H1 (cell line): ENCODE measurements around the gene GABRA4. TPM values are rescaled to one million over a fixed set of nuclear protein-coding genes. Genes with fewer than 3 reads are reported as not detected.

ENCODE experiments used
- CTCF ChIA-PET: fragments of 300-600 bp; sonication (Branson Sonifier 250); formaldehyde crosslinking; loops from one replicate; lab custom pipeline; 2021; ENCODE audit not compliant: partially characterized antibody; lab: Charles Lee
- POLR2A ChIA-PET: fragments of 300-600 bp; sonication (Branson Sonifier 250); formaldehyde crosslinking; loops from one replicate; lab custom pipeline; 2021; ENCODE audit warnings: inconsistent platforms; ENCODE audit not compliant: partially characterized antibody; lab: Charles Lee
- DNase-seq, 2 experiments: peaks; one replicate each; pipeline versions ENCODE4 v3.0.0 to v3.0.0-alpha.2; 2010 to 2022; ENCODE audit warnings: low spot score in 2 of 2, low read depth in 1 of 2, mixed read lengths in 1 of 2
- FAIRE-seq: peaks from 2 replicates; lab custom pipeline; 2011; peaks lifted over from hg19 to GRCh38; lab: Jason Lieb, UNC
- H2AFZ ChIP-seq: 2 replicates; pipeline ENCODE4 v1.8.1; 2012; ENCODE audit warnings: low read length, inconsistent platforms
- H2AK5ac ChIP-seq: 2 replicates; pipeline ENCODE4 v1.6.1; 2013; ENCODE audit warnings: low read depth, low read length
- H2BK120ac ChIP-seq: replicated peaks from 2 replicates; pipeline ENCODE3; 2013; ENCODE audit warnings: low read depth, low read length, inconsistent platforms
- H2BK12ac ChIP-seq: 2 replicates; pipeline ENCODE4 v1.6.1; 2013; ENCODE audit warnings: low read depth, low read length
- H2BK15ac ChIP-seq: 2 replicates; pipeline ENCODE4 v1.6.1; 2013; ENCODE audit warnings: low read length
- H2BK20ac ChIP-seq: 2 replicates; pipeline ENCODE4 v1.6.1; 2013; ENCODE audit warnings: low read length
- H2BK5ac ChIP-seq: 2 replicates; pipeline ENCODE4 v1.6.1; 2013; ENCODE audit warnings: low read depth, low read length
- H3K14ac ChIP-seq: 2 replicates; pipeline ENCODE4 v1.6.1; 2013; ENCODE audit warnings: inconsistent platforms; ENCODE audit not compliant: insufficient read length
- H3K18ac ChIP-seq: 2 replicates; pipeline ENCODE4 v1.6.1; 2013; ENCODE audit warnings: low read length; ENCODE audit errors: extremely low read depth
- H3K23ac ChIP-seq: 2 replicates; pipeline ENCODE4 v1.6.1; 2013; ENCODE audit warnings: inconsistent platforms; ENCODE audit not compliant: insufficient read length
- H3K23me2 ChIP-seq: 2 replicates; pipeline ENCODE4 v1.6.1; 2013; ENCODE audit warnings: low read depth, low read length
- H3K27ac ChIP-seq: 2 replicates; pipeline ENCODE4 v1.6.1; 2011; ENCODE audit warnings: low read depth, low read length, inconsistent platforms
- H3K27me3 ChIP-seq, 4 experiments: replicated peaks in 1 of 4; 1 replicate in 1 of 4; 2 replicates in 3 of 4; pipeline versions ENCODE4 v1.6.1 to v1.8.1; 2011 to 2013; ENCODE audit warnings: low read length in 3 of 4, mild to moderate bottlenecking in 3 of 4, inconsistent platforms in 2 of 4, mixed read lengths in 2 of 4, moderate library complexity in 1 of 4; ENCODE audit not compliant: control insufficient read depth in 3 of 4, insufficient read depth in 3 of 4; ENCODE audit errors: extremely low read depth in 1 of 4
- H3K36me3 ChIP-seq, 4 experiments: 2 replicates each; pipeline versions ENCODE4 v1.6.1 to v1.8.1; 2011 to 2013; ENCODE audit warnings: mild to moderate bottlenecking in 4 of 4, low read length in 3 of 4, moderate library complexity in 2 of 4, control low read depth in 1 of 4, inconsistent platforms in 1 of 4; ENCODE audit not compliant: insufficient read depth in 4 of 4, control insufficient read depth in 2 of 4
- H3K4ac ChIP-seq: replicated peaks from 2 replicates; pipeline ENCODE3; 2013; ENCODE audit warnings: low read length, low read depth, mixed read lengths, inconsistent platforms; ENCODE audit not compliant: insufficient read length
- H3K4me1 ChIP-seq, 4 experiments: replicated peaks in 1 of 4; 1 replicate in 1 of 4; 2 replicates in 3 of 4; pipeline versions ENCODE4 v1.6.1 to v1.8.1; 2011 to 2013; ENCODE audit warnings: low read length in 3 of 4, inconsistent platforms in 2 of 4, mixed read lengths in 1 of 4; ENCODE audit not compliant: insufficient read depth in 4 of 4, control insufficient read depth in 3 of 4
- H3K4me2 ChIP-seq, 2 experiments: 2 replicates each; pipeline versions ENCODE4 v1.6.1 to v1.8.1; 2011 to 2013; ENCODE audit warnings: low read depth in 2 of 2, low read length in 2 of 2, control low read depth in 1 of 2, inconsistent platforms in 1 of 2, mild to moderate bottlenecking in 1 of 2; ENCODE audit not compliant: insufficient read depth in 1 of 2
- H3K4me3 ChIP-seq, 4 experiments: fragments of 200-600, 300-600 bp in 1 of 4; sonication (generic), shearing (Covaris generic), sonication (Bioruptor Twin) in 1 of 4; 2 replicates each; pipeline versions ENCODE4 v1.5.1 to v1.8.1; 2011 to 2016; ENCODE audit warnings: low read length in 4 of 4, low read depth in 3 of 4, control low read depth in 2 of 4, inconsistent platforms in 2 of 4, mild to moderate bottlenecking in 2 of 4, mixed read lengths in 1 of 4, moderate library complexity in 1 of 4; ENCODE audit not compliant: insufficient read depth in 2 of 4; ENCODE audit errors: extremely low read depth in 1 of 4
- H3K56ac ChIP-seq: replicated peaks from 2 replicates; pipeline ENCODE3; 2013; ENCODE audit warnings: low read depth, mild to moderate bottlenecking, mixed read lengths, low read length, inconsistent platforms; ENCODE audit not compliant: insufficient read length
- H3K79me1 ChIP-seq: 2 replicates; pipeline ENCODE4 v1.6.1; 2013; ENCODE audit warnings: low read depth, low read length, control low read depth
- H3K79me2 ChIP-seq, 2 experiments: 2 replicates each; pipeline versions ENCODE4 v1.6.1 to v1.8.1; 2012 to 2013; ENCODE audit warnings: low read length in 2 of 2, mild to moderate bottlenecking in 2 of 2, inconsistent platforms in 1 of 2; ENCODE audit not compliant: insufficient read depth in 2 of 2, control insufficient read depth in 1 of 2
- H3K9ac ChIP-seq, 4 experiments: replicated peaks in 1 of 4; 1 replicate in 1 of 4; 2 replicates in 3 of 4; pipeline versions ENCODE4 v1.6.1 to v1.8.1; 2011 to 2013; ENCODE audit warnings: low read depth in 3 of 4, low read length in 3 of 4, control low read depth in 2 of 4, mild to moderate bottlenecking in 2 of 4, moderate library complexity in 2 of 4, inconsistent platforms in 1 of 4; ENCODE audit errors: extremely low read depth in 1 of 4
- H3K9me3 ChIP-seq, 2 experiments: 2 replicates each; pipeline versions ENCODE4 v1.6.1 to v1.8.1; 2012 to 2013; ENCODE audit warnings: mild to moderate bottlenecking in 2 of 2, moderate library complexity in 2 of 2, control low read depth in 1 of 2, inconsistent platforms in 1 of 2, low read depth in 1 of 2, low read length in 1 of 2, mixed read lengths in 1 of 2; ENCODE audit not compliant: insufficient read depth in 2 of 2
- H4K20me1 ChIP-seq, 2 experiments: replicated peaks in 1 of 2; 2 replicates each; pipeline versions ENCODE3 to v1.8.1; 2011 to 2013; ENCODE audit warnings: inconsistent platforms in 2 of 2, low read length in 2 of 2, mild to moderate bottlenecking in 1 of 2; ENCODE audit not compliant: insufficient read depth in 2 of 2, control insufficient read depth in 1 of 2
- H4K5ac ChIP-seq: 2 replicates; pipeline ENCODE4 v1.6.1; 2013; ENCODE audit warnings: low read length, low read depth, mixed read lengths, inconsistent platforms; ENCODE audit not compliant: insufficient read length
- H4K8ac ChIP-seq: 2 replicates; pipeline ENCODE4 v1.8.0; 2013; ENCODE audit warnings: mild to moderate bottlenecking, moderate library complexity, low read length, inconsistent platforms; ENCODE audit not compliant: insufficient read depth; ENCODE audit errors: extremely low read depth
- H4K91ac ChIP-seq: replicated peaks from 2 replicates; pipeline ENCODE3; 2013; ENCODE audit warnings: low read length, mixed read lengths, inconsistent platforms; ENCODE audit not compliant: insufficient read length
- CBX8 ChIP-seq: fragments of 300-800, 300-1000 bp; sonication (generic); IDR thresholded peaks from 2 replicates; pipeline ENCODE4 v1.7.1; 2016; ENCODE audit warnings: low read depth, low read length, borderline replicate concordance
- EP300 ChIP-seq, 2 experiments: IDR thresholded peaks; 1 replicate in 1 of 2; 2 replicates in 1 of 2; pipeline ENCODE4 v1.6.1; 2011 to 2012; ENCODE audit warnings: low read depth in 2 of 2, low read length in 2 of 2, mild to moderate bottlenecking in 2 of 2, borderline replicate concordance in 1 of 2, inconsistent platforms in 1 of 2, moderate library complexity in 1 of 2
- SIRT6 ChIP-seq: IDR thresholded peaks from one replicate; pipeline ENCODE4 v1.7.1; 2012; ENCODE audit warnings: low read length, inconsistent platforms
- TEAD4 ChIP-seq: IDR thresholded peaks from 2 replicates; pipeline ENCODE4 v1.6.1; 2012; ENCODE audit warnings: low read depth, low read length, inconsistent platforms, mixed read lengths
- WGBS, 2 experiments: shearing (Covaris generic) in 1 of 2; methylation state at CpG; one replicate each; pipeline versions ENCODE4 v1.1.6 to v1.1.7; 2013 to 2015; ENCODE audit warnings: low lambda C conversion rate in 2 of 2, mixed read lengths in 2 of 2, inconsistent platforms in 1 of 2, low coverage in 1 of 2, missing lambda C conversion rate in 1 of 2; ENCODE audit not compliant: insufficient replicate concordance in 2 of 2, insufficient coverage in 1 of 2, insufficient read length in 1 of 2; ENCODE audit errors: extremely low coverage in 1 of 2, missing lambda C conversion rate in 1 of 2; 5-methylcytosine and 5-hydroxymethylcytosine counted together
- polyA plus RNA-seq, 7 experiments: library from polyadenylated mRNA; depleted of rRNA in 3 of 7; stranded (reverse) in 5 of 7; unstranded in 2 of 7; fragments of >200 nt in 5 of 7; fragments of 200-250 nt in 2 of 7; gene quantifications; 1 replicate in 5 of 7; 2 replicates in 1 of 7; 4 replicates in 1 of 7; pipeline versions ENCODE4 v1.2.1 to v1.2.3, GENCODE V29; 2011 to 2013; ENCODE audit warnings: missing spikeins in 2 of 7, mixed read lengths in 2 of 7
- total RNA-seq: library from RNA; stranded (reverse); fragmentation: NEBNext Ultra II Directional; extraction: Animal tissue kit (Norgen Biotek cat#: 25700); gene quantifications from 2 replicates; pipeline ENCODE4 v1.2.1, GENCODE V29; 2021
- TF ChIP-seq, protein P1 (sequence below): IDR thresholded peaks from 2 replicates; pipeline ENCODE4 v1.6.1; 2012; ENCODE audit warnings: low read length, inconsistent platforms

GABRA4 gene
- total and polyA plus RNA-seq, 2 of the 8 experiments (the other 6 are each of a cell fraction or from before 2014, with no cell fraction given): 0.09 to 0.37 TPM

DNA sequence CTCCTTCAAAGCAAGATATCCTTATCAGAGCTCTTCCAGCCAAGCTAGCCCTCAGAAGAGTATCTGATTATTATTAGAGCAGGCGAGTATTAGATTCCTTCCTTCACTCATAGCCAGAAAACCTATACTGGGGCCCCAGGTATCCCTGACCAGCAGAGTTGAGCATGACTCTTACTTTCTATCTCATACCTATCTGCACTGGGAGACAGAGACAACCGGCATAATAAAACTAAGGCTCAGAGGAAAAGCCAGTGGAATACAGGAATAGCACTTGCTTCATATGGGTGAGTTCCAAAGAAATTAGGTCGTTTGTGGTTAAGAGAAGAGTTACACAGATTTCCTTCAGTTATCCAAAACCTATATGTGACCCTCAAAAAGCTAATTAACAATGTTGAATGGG is 42.6 kb downstream of the GABRA4 start:
- no peak for DNase-seq
- 89% methylated on average over 3 of the region's 3 CpGs; no CpG with 5 or more reads in 1 of the 2 experiments for WGBS, 2 experiments
- TF ChIP-seq EP300 (IDR thresholded peaks at IDR 0.05; ENCODE audit: borderline replicate concordance in 1 of 2, low read depth in 2 of 2, low read length in 2 of 2) (no peak), SIRT6 (no peak), TEAD4 (no peak), CBX8 (no peak)
- TF ChIP-seq, protein P1, sequence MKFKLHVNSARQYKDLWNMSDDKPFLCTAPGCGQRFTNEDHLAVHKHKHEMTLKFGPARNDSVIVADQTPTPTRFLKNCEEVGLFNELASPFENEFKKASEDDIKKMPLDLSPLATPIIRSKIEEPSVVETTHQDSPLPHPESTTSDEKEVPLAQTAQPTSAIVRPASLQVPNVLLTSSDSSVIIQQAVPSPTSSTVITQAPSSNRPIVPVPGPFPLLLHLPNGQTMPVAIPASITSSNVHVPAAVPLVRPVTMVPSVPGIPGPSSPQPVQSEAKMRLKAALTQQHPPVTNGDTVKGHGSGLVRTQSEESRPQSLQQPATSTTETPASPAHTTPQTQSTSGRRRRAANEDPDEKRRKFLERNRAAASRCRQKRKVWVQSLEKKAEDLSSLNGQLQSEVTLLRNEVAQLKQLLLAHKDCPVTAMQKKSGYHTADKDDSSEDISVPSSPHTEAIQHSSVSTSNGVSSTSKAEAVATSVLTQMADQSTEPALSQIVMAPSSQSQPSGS: no peak

More for the DNA sequence above, 42.6 kb downstream of the GABRA4 start:
- Histone ChIP-seq H3K79me1 (no peaks in the 10 kb centered on the region), H3K27me3 (no peaks in the 10 kb centered on the region), H2BK15ac (no peak overlapping the region), H3K79me2 (no peaks in the 10 kb centered on the region), H2AFZ (no peak overlapping the region), H3K4me2 (no peak overlapping the region), H3K9me3 (no peaks in the 10 kb centered on the region), H2AK5ac (no peak overlapping the region), H3K9ac (no peak overlapping the region), H3K27ac (no peak overlapping the region), H2BK120ac (no peak overlapping the region), H3K56ac (no peak overlapping the region), H3K23ac (no peak overlapping the region), H2BK12ac (no peak overlapping the region), H3K4me3 (no peak overlapping the region), H4K5ac (no peak overlapping the region), H4K91ac (no peak overlapping the region), H3K18ac (no peak overlapping the region), H3K4me1 (no peaks in the 10 kb centered on the region), H3K14ac (no peak overlapping the region), H3K23me2 (no peaks in the 10 kb centered on the region), H2BK5ac (no peak overlapping the region), H3K4ac (no peak overlapping the region), H3K36me3 (no peaks in the 10 kb centered on the region), H2BK20ac (no peak overlapping the region), H4K20me1 (no peaks in the 10 kb centered on the region), H4K8ac (no peak overlapping the region)
- ChIA-PET POLR2A (no interaction called here), CTCF (interaction anchor here (0.9 to 1.5 kb wide), 4 partner anchors 12 to 82 kb away, joined by 3 to 7 read pairs (median 4); no protein-coding TSS in a partner anchor)
- FAIRE-seq: no peak
